ENCODE measurements around the gene EPB41L4B. TPM values are rescaled to one million over a fixed set of nuclear protein-coding genes. Genes with fewer than 3 reads are reported as not detected.
"Not testable (repeated sequence)": the region's sequence is repeated elsewhere in the genome, so short reads cannot be mapped to it uniquely, and the experiment has no call there.

The EPB41L4B gene
- total and polyA plus RNA-seq, 2 donors (not counting 1 experiment from before 2014, with no cell fraction given), result 0.56 to 2.8 TPM

DNA sequence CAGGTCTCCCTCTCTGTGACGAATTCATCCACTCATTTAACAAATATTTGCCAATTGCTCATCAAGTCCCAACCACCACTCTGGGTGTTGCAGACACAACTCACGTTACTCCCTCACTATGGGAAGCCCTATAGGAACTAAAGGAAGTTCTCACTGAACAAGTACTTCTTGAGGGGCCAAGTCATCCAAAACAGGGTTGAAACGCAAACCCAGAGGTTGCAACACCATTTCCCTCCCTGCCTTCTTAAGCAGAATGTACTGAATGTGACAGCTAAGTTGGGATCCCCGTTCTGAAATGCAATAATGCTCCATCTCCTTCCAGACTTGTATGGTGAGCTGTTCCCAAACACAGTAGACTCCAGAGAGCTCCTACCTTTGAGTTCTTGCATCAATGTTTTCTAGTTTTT, 34.3 kb downstream of the EPB41L4B start:
- peak; percentile 5 to 91 for DNase-seq (ENCODE audit: low read depth in 2 of 2)
- Histone ChIP-seq H4K20me1 (ENCODE audit: control insufficient read depth, extremely low read depth, insufficient read depth, low read length) (no peaks in the 10 kb centered on the region), H3K9me3 (ENCODE audit: control insufficient read depth, insufficient read depth, low read depth, low read length) (no peaks in the 10 kb centered on the region), H3K27me3 (ENCODE audit: control insufficient read depth, insufficient read depth, low read length) (no peaks in the 10 kb centered on the region), H3K27ac (ENCODE audit: insufficient read depth, low read length) (no peak overlapping the region), H3K4me2 (ENCODE audit: extremely low read depth, insufficient read depth, low read length) (no peak overlapping the region), H2AFZ (ENCODE audit: low read length) (no peak overlapping the region), H3K9ac (ENCODE audit: insufficient read depth, low read length) (no peak overlapping the region), H3K4me1 (ENCODE audit: control insufficient read depth, extremely low read depth, insufficient read depth, low read length) (no peaks in the 10 kb centered on the region), H3K79me2 (ENCODE audit: control insufficient read depth, insufficient read depth, low read length) (no peaks in the 10 kb centered on the region), H3K36me3 (ENCODE audit: control insufficient read depth, insufficient read depth, low read length) (no peaks in the 10 kb centered on the region), H3K4me3 (replicated peaks in 1 of 4; ENCODE audit: control extremely low read depth in 1 of 4, insufficient read depth in 1 of 4, low read depth in 3 of 4, low read length in 4 of 4) (no peak overlapping the region)
- TF ChIP-seq EZH2 (IDR thresholded peaks at IDR 0.05; ENCODE audit: low read length, missing control alignments), result no peak
- TF ChIP-seq, protein P1, sequence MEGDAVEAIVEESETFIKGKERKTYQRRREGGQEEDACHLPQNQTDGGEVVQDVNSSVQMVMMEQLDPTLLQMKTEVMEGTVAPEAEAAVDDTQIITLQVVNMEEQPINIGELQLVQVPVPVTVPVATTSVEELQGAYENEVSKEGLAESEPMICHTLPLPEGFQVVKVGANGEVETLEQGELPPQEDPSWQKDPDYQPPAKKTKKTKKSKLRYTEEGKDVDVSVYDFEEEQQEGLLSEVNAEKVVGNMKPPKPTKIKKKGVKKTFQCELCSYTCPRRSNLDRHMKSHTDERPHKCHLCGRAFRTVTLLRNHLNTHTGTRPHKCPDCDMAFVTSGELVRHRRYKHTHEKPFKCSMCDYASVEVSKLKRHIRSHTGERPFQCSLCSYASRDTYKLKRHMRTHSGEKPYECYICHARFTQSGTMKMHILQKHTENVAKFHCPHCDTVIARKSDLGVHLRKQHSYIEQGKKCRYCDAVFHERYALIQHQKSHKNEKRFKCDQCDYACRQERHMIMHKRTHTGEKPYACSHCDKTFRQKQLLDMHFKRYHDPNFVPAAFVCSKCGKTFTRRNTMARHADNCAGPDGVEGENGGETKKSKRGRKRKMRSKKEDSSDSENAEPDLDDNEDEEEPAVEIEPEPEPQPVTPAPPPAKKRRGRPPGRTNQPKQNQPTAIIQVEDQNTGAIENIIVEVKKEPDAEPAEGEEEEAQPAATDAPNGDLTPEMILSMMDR (conservative IDR thresholded peaks at IDR 0.05 in 1 of 2, IDR thresholded peaks at IDR 0.05 in 1 of 2; ENCODE audit: low read depth in 1 of 2, low read length in 2 of 2), result no peak

DNA sequence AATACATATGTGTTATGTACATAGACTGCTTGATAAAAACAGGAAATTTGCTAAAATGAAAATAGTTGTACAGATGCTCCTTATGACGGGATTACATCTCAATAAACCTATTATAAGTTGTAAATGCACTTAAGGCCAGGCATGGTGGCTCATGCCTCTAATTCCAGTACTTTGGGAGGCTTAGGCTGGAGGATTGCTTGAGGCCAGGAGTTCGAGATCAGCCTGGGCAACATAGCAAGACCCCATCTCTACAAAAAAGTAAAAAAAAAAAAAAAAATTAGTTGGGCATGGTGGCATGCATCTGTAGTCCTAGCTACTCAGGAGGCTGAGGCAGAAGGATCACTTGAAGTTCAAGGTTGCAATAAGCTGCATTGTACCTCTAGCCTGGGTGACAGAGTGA, 37.2 kb downstream of the EPB41L4B start:
- not testable (repeated sequence) for H3K4me2 ChIP-seq (ENCODE audit: extremely low read depth, insufficient read depth, low read length); H3K27ac ChIP-seq (ENCODE audit: insufficient read depth, low read length); H3K4me3 ChIP-seq (replicated peaks in 1 of 4; ENCODE audit: control extremely low read depth in 1 of 4, insufficient read depth in 1 of 4, low read depth in 3 of 4, low read length in 4 of 4); DNase-seq (ENCODE audit: low read depth in 2 of 2); H3K27me3 ChIP-seq (ENCODE audit: control insufficient read depth, insufficient read depth, low read length); H4K20me1 ChIP-seq (ENCODE audit: control insufficient read depth, extremely low read depth, insufficient read depth, low read length); H3K9ac ChIP-seq (ENCODE audit: insufficient read depth, low read length); H2AFZ ChIP-seq (ENCODE audit: low read length); H3K36me3 ChIP-seq (ENCODE audit: control insufficient read depth, insufficient read depth, low read length); H3K9me3 ChIP-seq (ENCODE audit: control insufficient read depth, insufficient read depth, low read depth, low read length); H3K4me1 ChIP-seq (ENCODE audit: control insufficient read depth, extremely low read depth, insufficient read depth, low read length); H3K79me2 ChIP-seq (ENCODE audit: control insufficient read depth, insufficient read depth, low read length)

DNA sequence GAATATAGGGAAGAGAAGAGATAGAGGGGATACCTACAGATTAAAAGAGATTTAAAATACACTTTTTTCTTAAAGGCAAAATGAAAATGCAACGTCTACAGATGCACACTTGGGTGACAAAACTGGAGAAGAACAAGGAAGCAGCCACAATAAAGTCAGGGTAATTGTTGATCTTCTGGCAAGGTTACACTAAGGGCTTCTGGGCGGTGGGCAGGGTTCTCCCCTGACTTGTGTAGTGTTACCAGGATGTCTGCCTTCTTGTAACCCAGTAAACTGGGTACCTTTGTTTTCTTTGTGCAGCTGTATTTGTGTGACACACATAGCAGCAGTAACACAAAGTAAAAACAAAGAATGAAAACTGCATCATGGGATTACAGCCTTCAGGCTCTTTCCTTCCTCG, 37.8 kb downstream of the EPB41L4B start:
- no peaks in the 10 kb centered on the region for H3K27me3 ChIP-seq (ENCODE audit: control insufficient read depth, insufficient read depth, low read length)
- H3K79me2 ChIP-seq (ENCODE audit: control insufficient read depth, insufficient read depth, low read length), result no peaks in the 10 kb centered on the region
- no peak overlapping the region for H3K4me2 ChIP-seq (ENCODE audit: extremely low read depth, insufficient read depth, low read length)
- no peaks in the 10 kb centered on the region for H3K4me1 ChIP-seq (ENCODE audit: control insufficient read depth, extremely low read depth, insufficient read depth, low read length)
- H3K27ac ChIP-seq (ENCODE audit: insufficient read depth, low read length), result no peak overlapping the region
- no peaks in the 10 kb centered on the region for H3K36me3 ChIP-seq (ENCODE audit: control insufficient read depth, insufficient read depth, low read length)
- H3K9ac ChIP-seq (ENCODE audit: insufficient read depth, low read length), result no peak overlapping the region
- H4K20me1 ChIP-seq (ENCODE audit: control insufficient read depth, extremely low read depth, insufficient read depth, low read length), result no peaks in the 10 kb centered on the region
- H2AFZ ChIP-seq (ENCODE audit: low read length), result no peak overlapping the region
- no peak for DNase-seq (ENCODE audit: low read depth in 2 of 2)
- H3K9me3 ChIP-seq (ENCODE audit: control insufficient read depth, insufficient read depth, low read depth, low read length), result no peaks in the 10 kb centered on the region
- TF ChIP-seq, protein P1 (conservative IDR thresholded peaks at IDR 0.05 in 1 of 2, IDR thresholded peaks at IDR 0.05 in 1 of 2; ENCODE audit: low read depth in 1 of 2, low read length in 2 of 2), result no peak
- TF ChIP-seq EZH2 (IDR thresholded peaks at IDR 0.05; ENCODE audit: low read length, missing control alignments), result no peak
- H3K4me3 ChIP-seq (replicated peaks in 1 of 4; ENCODE audit: control extremely low read depth in 1 of 4, insufficient read depth in 1 of 4, low read depth in 3 of 4, low read length in 4 of 4), result no peak overlapping the region
